CD4-positive, CD25-positive, alpha-beta regulatory T cell (primary cell): ENCODE data around the gene WWC1. TPM values are rescaled to one million over a fixed set of nuclear protein-coding genes. Genes with fewer than 3 reads are reported as not detected.

Experiments
- ATAC-seq, 2 donors: fragments of 150-1000 bp; cut with Tn5 transposase; one replicate each; pipeline ENCODE4 v1.10.0; 2021; ENCODE audit warnings: low read depth in 2 of 2, moderate number of reproducible peaks in 2 of 2, moderate library complexity in 1 of 2
- DNase-seq, 3 donors: peaks; one replicate each; pipeline versions ENCODE4 v3.0.0 to v3.0.0-alpha.2; 2012 to 2022; ENCODE audit warnings: mixed read lengths in 1 of 3
- H3K27ac ChIP-seq: one replicate; pipeline ENCODE4 v1.7.0; 2013; ENCODE audit warnings: mild to moderate bottlenecking, low read length; ENCODE audit not compliant: insufficient read depth, poor library complexity, severe bottlenecking
- H3K27me3 ChIP-seq: one replicate; pipeline ENCODE4 v1.7.0; 2013; ENCODE audit warnings: low read length; ENCODE audit not compliant: control insufficient read depth, insufficient read depth
- H3K36me3 ChIP-seq: one replicate; pipeline ENCODE4 v1.7.0; 2013; ENCODE audit warnings: mild to moderate bottlenecking, low read length, moderate library complexity; ENCODE audit not compliant: control insufficient read depth, insufficient read depth
- H3K4me1 ChIP-seq: 2 replicates; pipeline ENCODE4 v1.7.0; 2013; ENCODE audit warnings: mild to moderate bottlenecking, low read length; ENCODE audit not compliant: insufficient read depth, control insufficient read depth, poor library complexity, severe bottlenecking
- H3K4me3 ChIP-seq: one replicate; pipeline ENCODE4 v1.7.0; 2013; ENCODE audit warnings: low read depth, mild to moderate bottlenecking, low read length, moderate library complexity
- H3K9me3 ChIP-seq, 2 experiments: 1 replicate in 1 of 2; 2 replicates in 1 of 2; pipeline ENCODE4 v1.7.0; 2013; ENCODE audit warnings: low read length in 2 of 2, mild to moderate bottlenecking in 1 of 2, moderate library complexity in 1 of 2; ENCODE audit not compliant: control insufficient read depth in 2 of 2
- H3K27ac Mint-ChIP-seq, 3 donors: one replicate each; pipeline ENCODE4 v1.8.0; 2020 to 2022; ENCODE audit warnings: mild to moderate bottlenecking in 3 of 3, mixed read lengths in 3 of 3, moderate library complexity in 2 of 3
- H3K27me3 Mint-ChIP-seq: one replicate; pipeline ENCODE4 v1.8.0; 2022; ENCODE audit warnings: mild to moderate bottlenecking, mixed read lengths
- H3K36me3 Mint-ChIP-seq: one replicate; pipeline ENCODE4 v1.8.0; 2020; ENCODE audit warnings: mixed read lengths
- H3K4me1 Mint-ChIP-seq, 4 donors: one replicate each; pipeline ENCODE4 v1.8.0; 2020 to 2022; ENCODE audit warnings: mixed read lengths in 4 of 4, mild to moderate bottlenecking in 1 of 4
- H3K4me3 Mint-ChIP-seq, 4 donors: one replicate each; pipeline ENCODE4 v1.8.0; 2020 to 2022; ENCODE audit warnings: mild to moderate bottlenecking in 4 of 4, mixed read lengths in 4 of 4, moderate library complexity in 3 of 4
- H3K9me3 Mint-ChIP-seq, 7 donors: one replicate each; pipeline ENCODE4 v1.8.0; 2020 to 2022; ENCODE audit warnings: mixed read lengths in 7 of 7, mild to moderate bottlenecking in 3 of 7, moderate library complexity in 2 of 7
- polyA plus RNA-seq, 4 donors: library from polyadenylated mRNA; unstranded; fragments of 300-500 nt; fragmentation: Illumina TruSeq; gene quantifications; one replicate each; pipeline ENCODE4 v1.2.3, GENCODE V29; 2021
- total RNA-seq: library from RNA; stranded (reverse); gene quantifications from one replicate; pipeline ENCODE4 v1.2.3, GENCODE V29; 2022

Gene WWC1
- total and polyA plus RNA-seq, 5 donors from 2014 or later = 0.07 to 1.5 (median 0.95) TPM; not detected in 1

DNA sequence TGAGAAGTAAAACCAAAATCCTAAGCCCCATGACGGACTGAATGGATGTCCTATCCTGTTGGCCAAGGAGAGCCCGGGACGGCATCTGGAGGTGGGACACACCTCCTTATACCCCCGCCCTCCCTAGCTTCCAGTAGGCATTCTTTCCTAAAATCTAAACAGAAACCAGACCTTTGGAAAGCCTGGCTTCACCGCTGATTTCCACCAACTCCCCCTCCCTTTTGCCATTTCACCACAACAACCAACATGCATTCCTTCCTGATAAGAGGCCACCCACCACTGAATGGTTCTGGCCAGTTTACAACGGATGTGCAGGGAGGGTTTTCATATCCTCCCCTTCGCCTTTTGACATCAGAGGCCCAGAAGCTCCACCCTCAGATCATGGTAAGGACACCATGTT is 185.6 kb downstream of the WWC1 start:
- ATAC-seq (no peak), DNase-seq (no peak)
- H3K27ac ChIP-seq = no peak overlapping the region
- H3K27ac Mint-ChIP-seq = peak overlapping the region in 1 of 3 donors; percentile 33
- H3K36me3 ChIP-seq = no peaks in the 10 kb centered on the region
- no peaks in the 10 kb centered on the region for H3K27me3 ChIP-seq
- no peaks in the 10 kb centered on the region for H3K36me3 Mint-ChIP-seq
- H3K9me3 Mint-ChIP-seq = peaks cover 0 to 2% (median 0%) of the 10 kb centered on the region in 7 donors
- no peaks in the 10 kb centered on the region for H3K4me1 ChIP-seq
- peaks cover 17% of the 10 kb centered on the region for H3K27me3 Mint-ChIP-seq
- H3K4me1 Mint-ChIP-seq = peaks cover 0 to 16% (median 3%) of the 10 kb centered on the region in 4 donors
- H3K4me3 ChIP-seq = no peak overlapping the region
- no peak overlapping the region for H3K4me3 Mint-ChIP-seq
- no peaks in the 10 kb centered on the region for H3K9me3 ChIP-seq

DNA sequence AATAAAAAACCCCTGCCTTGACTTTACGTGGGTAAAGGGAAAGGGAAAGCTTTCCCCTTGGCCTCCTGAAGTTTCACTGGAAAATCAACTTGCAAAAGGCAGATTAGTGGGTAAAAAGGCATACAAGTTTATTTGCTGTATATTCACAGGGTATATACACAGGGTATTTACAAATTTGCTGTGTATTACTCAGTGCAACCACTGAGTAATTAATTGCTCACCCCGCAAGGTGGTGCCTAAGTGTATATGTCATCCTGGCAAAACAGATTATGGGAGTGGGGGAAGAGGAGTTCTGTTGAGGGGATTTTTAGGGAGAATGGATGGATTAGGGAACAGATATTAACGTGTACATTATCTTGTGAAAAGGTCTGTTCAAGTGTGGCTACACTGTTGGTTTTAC is 187.7 kb downstream of the WWC1 start:
- no peaks in the 10 kb centered on the region for H3K27me3 ChIP-seq
- Mint-ChIP-seq H3K27ac (no peak overlapping the region), H3K4me3 (no peak overlapping the region), H3K27me3 (peaks cover 17% of the 10 kb centered on the region), H3K9me3 (peaks cover 0 to 2% (median 0%) of the 10 kb centered on the region in 7 donors), H3K4me1 (peaks cover 0 to 16% (median 3%) of the 10 kb centered on the region in 4 donors), H3K36me3 (no peaks in the 10 kb centered on the region)
- DNase-seq (no peak), ATAC-seq (no peak)
- no peaks in the 10 kb centered on the region for H3K36me3 ChIP-seq
- H3K27ac ChIP-seq = no peak overlapping the region
- no peak overlapping the region for H3K4me3 ChIP-seq
- no peaks in the 10 kb centered on the region for H3K4me1 ChIP-seq
- H3K9me3 ChIP-seq = no peaks in the 10 kb centered on the region

DNA sequence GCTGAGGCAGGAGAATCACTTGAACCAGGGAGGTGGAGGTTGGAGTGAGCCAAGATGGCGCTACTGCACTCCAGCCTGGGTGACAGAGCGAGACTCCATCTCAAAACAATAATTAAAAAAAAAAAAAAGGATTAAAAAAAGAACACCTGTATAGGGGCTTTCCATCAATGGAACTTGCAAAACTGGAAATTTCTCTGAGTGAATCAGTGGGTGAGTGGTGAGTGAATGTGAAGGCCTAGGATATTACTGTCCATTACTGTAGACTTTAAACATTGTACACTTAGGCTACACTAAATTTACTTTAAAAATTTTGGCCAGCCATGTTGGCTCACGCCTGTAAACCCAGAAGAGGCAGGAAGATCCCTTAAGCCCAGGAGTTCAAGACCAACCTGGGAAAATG is 189.2 kb downstream of the WWC1 start:
- Histone ChIP-seq H3K36me3 (no peaks in the 10 kb centered on the region), H3K27ac (no peak overlapping the region), H3K27me3 (no peaks in the 10 kb centered on the region), H3K9me3 (no peaks in the 10 kb centered on the region), H3K4me1 (no peaks in the 10 kb centered on the region), H3K4me3 (no peak overlapping the region)
- peaks cover 0 to 2% (median 0%) of the 10 kb centered on the region in 7 donors for H3K9me3 Mint-ChIP-seq
- no peak overlapping the region for H3K4me3 Mint-ChIP-seq
- no peaks in the 10 kb centered on the region for H3K36me3 Mint-ChIP-seq
- no peak overlapping the region for H3K27ac Mint-ChIP-seq
- peaks cover 6 to 26% (median 9%) of the 10 kb centered on the region in 4 donors for H3K4me1 Mint-ChIP-seq
- H3K27me3 Mint-ChIP-seq = peaks cover 22% of the 10 kb centered on the region
- ATAC-seq (no peak), DNase-seq (no peak)

DNA sequence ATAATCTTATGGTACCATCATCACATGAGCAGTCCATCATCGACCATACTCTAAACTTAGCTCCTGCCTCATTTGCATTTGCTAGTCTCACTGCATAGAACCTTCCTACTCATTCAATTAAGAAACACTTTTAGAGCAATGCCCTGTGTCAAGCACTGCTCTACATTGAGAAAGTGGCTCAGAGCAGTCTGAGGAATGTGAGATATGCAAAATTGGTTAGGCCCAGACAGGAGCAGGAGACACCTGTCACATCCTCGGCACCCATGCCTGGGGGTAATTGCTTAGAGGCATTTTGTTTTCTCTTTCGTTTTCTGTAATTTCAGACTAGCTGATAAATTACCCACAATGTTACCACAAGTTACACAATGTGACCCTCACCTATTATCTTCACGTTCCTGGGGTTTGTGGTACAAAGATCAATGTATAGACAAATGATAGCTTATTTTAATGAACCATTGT is 189.9 kb downstream of the WWC1 start:
- Histone ChIP-seq H3K4me3 (no peak overlapping the region), H3K27ac (no peak overlapping the region), H3K27me3 (no peaks in the 10 kb centered on the region), H3K36me3 (no peaks in the 10 kb centered on the region), H3K9me3 (no peaks in the 10 kb centered on the region), H3K4me1 (peaks cover 5% of the 10 kb centered on the region)
- Mint-ChIP-seq H3K9me3 (peaks cover 0 to 2% (median 0%) of the 10 kb centered on the region in 7 donors), H3K4me3 (peak overlapping the region in 2 of 4 donors; percentile 56 to 57), H3K4me1 (peaks cover 13 to 33% (median 15%) of the 10 kb centered on the region in 4 donors), H3K36me3 (no peaks in the 10 kb centered on the region), H3K27ac (no peak overlapping the region), H3K27me3 (peaks cover 27% of the 10 kb centered on the region)
- ATAC-seq = no peak
- no peak for DNase-seq

DNA sequence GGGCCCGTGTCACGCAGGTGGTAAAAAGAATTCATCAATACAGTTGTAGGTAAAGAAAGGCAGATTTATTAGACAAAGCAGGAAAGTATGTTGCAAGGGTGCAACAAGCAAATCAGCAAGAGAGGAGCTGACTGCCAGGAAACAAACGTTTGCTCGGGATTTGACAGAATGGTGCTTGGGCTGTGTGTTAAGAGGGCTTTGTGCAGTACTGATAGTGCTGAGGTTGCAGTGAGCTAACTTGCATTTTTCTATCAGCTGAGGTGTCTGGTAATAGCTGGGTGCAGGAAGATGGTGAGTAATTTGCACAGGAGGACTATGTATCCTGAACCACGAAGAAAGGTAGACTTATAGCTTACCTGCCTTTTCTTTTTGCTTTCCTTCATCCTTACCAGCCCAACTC is 190.9 kb downstream of the WWC1 start:
- Histone ChIP-seq H3K4me1 (peaks cover 7% of the 10 kb centered on the region), H3K9me3 (no peaks in the 10 kb centered on the region), H3K36me3 (no peaks in the 10 kb centered on the region), H3K27ac (no peak overlapping the region), H3K4me3 (no peak overlapping the region), H3K27me3 (no peaks in the 10 kb centered on the region)
- Mint-ChIP-seq H3K4me3 (peak overlapping the region in 1 of 4 donors; percentile 57), H3K4me1 (peaks cover 14 to 44% (median 21%) of the 10 kb centered on the region in 4 donors), H3K27ac (no peak overlapping the region), H3K9me3 (peaks cover 0 to 2% (median 0%) of the 10 kb centered on the region in 7 donors), H3K36me3 (no peaks in the 10 kb centered on the region), H3K27me3 (peaks cover 22% of the 10 kb centered on the region)
- ATAC-seq (no peak), DNase-seq (no peak)

DNA sequence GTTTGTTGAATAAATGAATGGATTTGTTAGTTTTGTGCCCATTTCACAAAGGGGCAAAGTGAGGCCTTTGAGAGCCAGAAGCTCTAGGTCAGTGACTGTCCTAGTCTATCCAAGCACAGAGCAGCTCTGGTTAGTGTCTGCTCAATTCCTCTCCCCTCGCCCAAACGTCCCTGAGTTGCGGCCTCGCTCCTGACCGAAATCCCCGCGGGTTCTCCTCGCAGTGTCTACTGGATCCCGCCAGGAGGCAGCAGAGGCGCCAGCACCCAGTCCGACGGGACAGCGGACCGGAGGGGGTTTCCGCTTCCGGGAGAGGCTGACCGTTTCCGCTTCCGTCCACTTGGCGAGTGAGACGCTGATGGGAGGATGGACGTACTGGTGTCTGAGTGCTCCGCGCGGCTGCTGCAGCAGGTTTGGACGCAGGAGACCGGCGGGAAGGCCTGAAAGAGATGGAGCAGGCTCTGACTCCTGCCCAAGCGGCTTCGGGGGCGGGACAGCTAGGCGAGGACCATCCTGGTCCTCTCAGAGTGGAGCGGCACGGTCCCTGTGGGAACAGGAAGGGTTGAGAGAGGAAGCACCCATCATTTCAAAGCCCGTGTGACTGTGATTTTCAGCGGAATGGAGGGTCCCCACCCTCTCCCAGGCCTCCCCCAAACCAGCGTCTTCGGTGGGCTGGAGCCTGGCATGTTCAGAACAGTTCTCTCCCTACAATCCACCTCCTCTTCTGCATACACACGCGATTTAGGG is 194.9 kb downstream of the WWC1 start, which contains the start of gene RARS1:
TSS of gene RARS1 (plus strand) at position 336 of the 744 bp plus-strand sequence. CDS start at position 364, 28 bp downstream.
- ATAC-seq = peak; percentile 92 to 96
- Histone ChIP-seq H3K36me3 (peaks cover 30% of the 10 kb centered on the region), H3K4me1 (peaks cover 13% of the 10 kb centered on the region), H3K27me3 (no peaks in the 10 kb centered on the region), H3K27ac (peak within 1 kb of the TSS; percentile 49), H3K9me3 (no peaks in the 10 kb centered on the region), H3K4me3 (peak within 1 kb of the TSS; percentile 95)
- peak; percentile 79 to 93 (median 80) for DNase-seq
- peaks cover 12% of the 10 kb centered on the region for H3K27me3 Mint-ChIP-seq
- no peaks in the 10 kb centered on the region for H3K9me3 Mint-ChIP-seq
- peaks cover 19% of the 10 kb centered on the region for H3K36me3 Mint-ChIP-seq
- peak within 1 kb of the TSS; percentile 93 to 96 (median 96) for H3K27ac Mint-ChIP-seq
- peaks cover 25 to 51% (median 40%) of the 10 kb centered on the region in 4 donors for H3K4me1 Mint-ChIP-seq
- H3K4me3 Mint-ChIP-seq = peak within 1 kb of the TSS; percentile 98 to 100 (median 99)

DNA sequence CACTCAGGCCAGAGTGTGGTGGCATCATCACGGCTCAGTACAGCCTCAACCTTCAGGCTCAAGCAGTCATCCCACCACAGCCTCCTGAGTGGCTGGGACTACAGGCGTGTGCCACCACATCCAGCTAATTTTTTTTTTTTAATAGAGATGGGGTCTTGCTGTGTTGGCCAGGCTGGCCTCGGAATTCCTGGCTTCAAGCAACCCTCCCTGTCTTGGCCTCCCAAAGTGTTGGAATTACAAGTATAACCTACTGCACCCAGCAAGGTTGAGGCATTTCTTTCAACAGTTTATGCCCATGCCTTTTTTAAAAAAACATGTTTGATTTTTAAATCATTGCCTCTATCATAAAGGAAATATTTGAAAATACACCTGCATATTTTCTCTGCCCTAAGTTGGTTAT is 197.6 kb downstream of the WWC1 start:
- H3K36me3 ChIP-seq = peaks cover 57% of the 10 kb centered on the region
- ATAC-seq (no peak), DNase-seq (no peak)
- no peaks in the 10 kb centered on the region for H3K27me3 ChIP-seq
- H3K4me1 Mint-ChIP-seq = peaks cover 30 to 57% (median 42%) of the 10 kb centered on the region in 4 donors
- H3K4me3 ChIP-seq = no peak overlapping the region
- H3K9me3 Mint-ChIP-seq = no peaks in the 10 kb centered on the region
- no peak overlapping the region for H3K27ac ChIP-seq
- peaks cover 13% of the 10 kb centered on the region for H3K4me1 ChIP-seq
- H3K4me3 Mint-ChIP-seq = peak overlapping the region in 1 of 4 donors; percentile 66
- H3K9me3 ChIP-seq = no peaks in the 10 kb centered on the region
- peaks cover 45% of the 10 kb centered on the region for H3K36me3 Mint-ChIP-seq
- H3K27me3 Mint-ChIP-seq = peaks cover 12% of the 10 kb centered on the region
- H3K27ac Mint-ChIP-seq = no peak overlapping the region
